RWPE1 (cell line): ENCODE data around the gene TRIM64C.
"Not testable (repeated sequence)": the region's sequence is repeated elsewhere in the genome, so short reads cannot be mapped to it uniquely, and the experiment has no call there.

ENCODE experiments used
- CTCF ChIA-PET: fragments of 350-600 bp; sonication (Branson Sonifier 250); formaldehyde crosslinking; extraction: SDS; loops from one replicate; lab custom pipeline; 2021; lab: Yijun Ruan, JAX
- POLR2A ChIA-PET: fragments of 400-600 bp; formaldehyde crosslinking; extraction: SDS; loops from one replicate; lab custom pipeline; 2020; ENCODE audit warnings: antibody characterized with exemption; ENCODE audit not compliant: low non-redundant PET; lab: Yijun Ruan, JAX
- DNase-seq: peaks from one replicate; pipeline ENCODE4 v3.0.0; 2012; ENCODE audit warnings: low spot score
- H3K27ac ChIP-seq: fragments of 450-650 bp; 2 replicates; pipeline ENCODE4 v1.5.1; 2017

Gene TRIM64C, protein sequence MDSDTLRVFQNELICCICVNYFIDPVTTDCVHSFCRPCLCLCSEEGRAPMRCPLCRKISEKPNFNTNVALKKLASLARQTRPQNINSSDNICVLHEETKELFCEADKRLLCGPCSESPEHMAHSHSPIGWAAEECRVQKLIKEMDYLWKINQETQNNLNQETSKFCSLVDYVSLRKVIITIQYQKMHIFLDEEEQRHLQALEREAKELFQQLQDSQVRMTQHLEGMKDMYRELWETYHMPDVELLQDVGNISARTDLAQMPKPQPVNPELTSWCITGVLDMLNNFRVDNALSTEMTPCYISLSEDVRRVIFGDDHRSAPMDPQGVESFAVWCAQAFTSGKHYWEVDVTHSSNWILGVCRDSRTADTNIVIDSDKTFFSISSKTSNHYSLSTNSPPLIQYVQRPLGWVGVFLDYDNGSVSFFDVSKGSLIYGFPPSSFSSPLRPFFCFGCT

DNA sequence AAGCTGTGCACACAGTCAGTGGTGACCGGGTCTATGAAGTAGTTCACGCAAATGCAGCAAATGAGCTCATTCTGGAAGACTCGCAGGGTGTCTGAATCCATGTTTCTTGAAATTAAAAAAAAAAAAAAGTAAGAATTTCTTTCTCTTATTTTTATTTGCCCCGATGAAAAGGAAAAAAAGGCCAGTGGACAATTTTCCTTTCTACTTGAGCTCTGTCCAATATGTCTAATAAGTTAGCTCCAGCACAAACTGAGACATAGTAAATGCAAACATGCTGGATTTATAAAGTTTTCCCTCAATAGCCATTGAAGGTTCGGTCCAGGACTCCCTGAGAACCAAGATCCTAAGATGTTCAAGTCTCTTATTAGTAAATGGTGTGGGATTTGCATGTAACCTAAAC lies at the start of gene TRIM64C:
TRIM64C (minus strand) TSS at position 101 of the 400 bp plus-strand sequence; CDS start at position 101, 0 bp downstream.
- H3K27ac ChIP-seq, POLR2A ChIA-PET, DNase-seq, CTCF ChIA-PET: not testable (repeated sequence)

DNA sequence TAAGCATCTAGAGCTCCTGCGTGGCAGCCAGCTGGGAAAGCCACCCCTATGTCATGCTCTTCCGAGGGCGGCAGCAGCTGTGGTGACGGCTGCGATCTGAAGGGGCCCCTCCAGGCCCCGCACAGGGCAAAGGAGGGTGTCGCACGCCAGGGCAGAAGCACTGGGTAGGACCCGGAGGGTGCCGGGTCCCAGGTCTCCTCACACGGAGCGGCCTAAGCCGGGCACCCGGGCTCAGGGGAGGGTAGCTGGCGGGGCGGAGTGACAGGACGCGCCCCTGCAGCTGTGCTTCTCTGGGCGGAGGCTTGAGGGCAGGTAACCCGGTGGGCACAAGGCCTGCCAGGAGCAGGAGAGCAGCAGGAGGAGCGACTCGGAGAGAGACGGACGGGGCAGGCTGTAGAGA lies 43.4 kb upstream of the TRIM64C start:
- POLR2A ChIA-PET, CTCF ChIA-PET, H3K27ac ChIP-seq, DNase-seq: not testable (repeated sequence)

DNA sequence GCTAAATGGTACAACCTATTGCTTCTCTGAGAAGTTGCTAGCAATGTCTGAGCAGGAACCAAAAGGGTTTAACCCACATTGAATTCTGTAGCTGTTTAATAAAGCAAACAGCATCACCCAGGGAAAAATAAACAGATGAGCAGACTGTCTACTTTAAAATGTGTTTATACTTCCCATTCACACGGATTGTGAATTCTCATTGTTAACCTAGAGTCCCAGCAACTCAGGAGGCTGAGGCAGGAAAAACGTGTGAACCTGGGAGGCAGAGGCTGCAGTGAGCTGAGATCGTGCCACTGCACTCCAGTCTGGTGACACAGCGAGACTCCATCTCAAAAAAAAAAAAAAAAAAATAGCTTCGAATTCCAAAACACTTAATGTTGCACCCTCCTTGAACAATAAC lies 11.0 kb upstream of the TRIM64C start:
- CTCF ChIA-PET, DNase-seq, POLR2A ChIA-PET, H3K27ac ChIP-seq: not testable (repeated sequence)

DNA sequence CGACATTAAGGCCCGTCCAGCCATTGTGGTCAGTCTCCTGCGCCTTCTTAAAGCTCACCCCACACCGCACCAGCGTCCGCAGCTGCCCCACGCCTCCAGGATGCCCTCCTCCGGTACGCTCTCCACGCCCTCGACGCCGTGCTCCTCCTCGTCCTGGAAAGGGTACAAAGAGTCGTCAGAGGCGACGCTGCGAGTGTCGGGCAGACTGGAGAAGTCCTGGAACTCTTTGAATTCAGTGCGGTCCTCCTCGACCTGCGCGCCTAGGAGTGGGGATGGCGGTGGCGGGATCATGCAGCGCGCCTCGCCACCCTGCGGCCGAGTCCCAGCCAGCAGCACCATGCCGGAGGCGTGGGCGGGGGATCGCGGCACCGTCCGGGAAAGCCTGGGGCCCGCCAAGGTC lies 9.1 kb downstream of the TRIM64C start:
- CTCF ChIA-PET = interaction anchor here (0.7 kb wide), 1 partner anchor 237 kb away, joined by 3 read pairs; no protein-coding TSS in a partner anchor
- POLR2A ChIA-PET = not testable (repeated sequence)

DNA sequence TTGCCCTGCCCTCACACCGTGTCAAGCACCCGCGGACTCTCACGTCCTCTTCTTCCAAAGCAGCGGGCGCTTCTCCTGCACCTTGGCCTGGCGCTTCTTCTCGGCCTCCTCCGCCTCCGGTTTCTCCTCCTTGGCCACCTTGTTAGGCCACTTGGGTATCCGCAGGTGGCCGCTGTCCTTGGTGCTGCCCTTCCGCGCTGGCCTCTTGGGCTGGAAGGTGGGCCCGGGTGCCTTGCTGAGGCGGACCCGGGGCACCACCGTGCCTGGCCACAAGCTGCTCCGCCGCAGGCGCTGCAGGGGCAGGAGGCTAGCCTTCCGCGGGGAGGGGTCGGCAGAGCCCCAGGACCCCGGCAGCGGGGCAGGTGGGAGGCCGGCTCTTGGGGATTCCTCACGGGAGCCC lies 10.7 kb downstream of the TRIM64C start:
- POLR2A ChIA-PET, DNase-seq, CTCF ChIA-PET, H3K27ac ChIP-seq: not testable (repeated sequence)

More for the DNA sequence above, 9.1 kb downstream of the TRIM64C start:
- H3K27ac ChIP-seq, DNase-seq: not testable (repeated sequence)

DNA sequence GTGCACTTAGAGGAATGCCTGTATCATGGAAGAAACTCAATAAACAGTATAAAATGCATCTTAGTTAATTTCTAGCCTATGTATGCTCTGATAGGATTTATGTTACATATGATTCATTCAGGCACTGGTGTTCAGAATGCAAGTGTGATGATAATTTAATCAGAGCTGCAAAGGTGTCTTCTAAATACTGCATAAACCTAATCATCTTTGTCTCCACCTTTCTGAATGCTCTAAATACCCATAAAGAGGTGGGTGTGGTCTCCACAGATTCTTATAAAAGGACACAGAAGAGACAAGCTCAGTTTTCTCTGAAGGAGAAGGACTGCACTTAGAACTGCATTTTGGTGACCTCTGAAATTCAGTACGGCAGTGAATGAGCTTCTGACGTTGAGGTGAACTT lies 30.4 kb downstream of the TRIM64C start, which contains the start of gene TRIM49B:
TRIM49B (plus strand) TSS at position 301 of the 400 bp plus-strand sequence. CDS start 2,777 bp downstream, outside the sequence.
- POLR2A ChIA-PET, DNase-seq: not testable (repeated sequence)

More for the DNA sequence above, 30.4 kb downstream of the TRIM64C start, which contains the start of gene TRIM49B:
- CTCF ChIA-PET, H3K27ac ChIP-seq: not testable (repeated sequence)
